GM19351 (cell line): ENCODE data around the gene EML5.
"Not testable (repeated sequence)": the region's sequence is repeated elsewhere in the genome, so short reads cannot be mapped to it uniquely, and the experiment has no call there.

Source experiments
- ATAC-seq: cut with Tn5 transposase; IDR thresholded peaks from one replicate; pipeline ENCODE4 v1.9.1; 2021; ENCODE audit warnings: mild to moderate bottlenecking, moderate library complexity; ENCODE audit not compliant: unreplicated experiment

The EML5 gene

DNA sequence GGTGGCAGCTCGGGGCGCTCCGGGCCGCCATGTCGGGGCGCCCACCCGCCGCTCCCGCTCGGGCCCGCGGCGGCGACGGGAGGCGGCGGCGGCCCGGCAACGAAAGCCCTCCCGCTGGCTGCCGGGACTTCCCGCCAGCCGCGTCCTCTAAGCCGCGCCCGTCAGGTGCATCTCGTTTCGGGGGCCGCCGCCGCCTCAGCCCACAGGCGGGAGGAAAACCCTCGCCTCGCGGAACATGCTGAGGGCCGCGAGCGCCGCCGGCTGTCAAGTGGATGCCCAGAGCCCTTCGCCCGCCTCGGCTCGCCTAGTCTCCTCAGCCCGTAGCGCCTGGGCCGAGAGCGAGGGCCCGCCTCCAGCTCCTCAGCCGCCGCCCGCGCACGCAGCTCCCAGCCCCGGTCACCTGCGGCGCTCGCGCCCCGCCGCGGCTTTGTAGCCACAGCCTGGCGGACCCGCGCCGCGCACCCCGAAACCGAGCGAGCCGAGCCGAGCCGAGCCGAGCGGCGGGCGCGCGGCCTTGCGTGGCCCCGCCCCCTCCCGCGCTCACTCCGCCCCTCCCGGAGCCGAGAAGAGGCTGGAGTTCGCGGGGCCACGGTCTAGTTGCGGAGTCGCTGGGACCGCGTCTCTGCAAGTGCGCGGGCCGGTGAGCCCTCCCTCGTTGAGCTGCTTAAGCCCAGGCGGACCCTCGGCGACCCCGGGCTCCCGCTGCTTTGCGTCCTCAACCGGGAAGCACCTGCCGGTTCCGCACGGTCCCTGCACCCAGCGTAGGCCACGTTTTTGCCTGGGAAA, at the start of gene EML5:
Gene EML5 (minus strand): TSS at position 481 of the 786 bp plus-strand sequence. CDS start 450 bp downstream, at position 31.
- ATAC-seq = peak; percentile 83

DNA sequence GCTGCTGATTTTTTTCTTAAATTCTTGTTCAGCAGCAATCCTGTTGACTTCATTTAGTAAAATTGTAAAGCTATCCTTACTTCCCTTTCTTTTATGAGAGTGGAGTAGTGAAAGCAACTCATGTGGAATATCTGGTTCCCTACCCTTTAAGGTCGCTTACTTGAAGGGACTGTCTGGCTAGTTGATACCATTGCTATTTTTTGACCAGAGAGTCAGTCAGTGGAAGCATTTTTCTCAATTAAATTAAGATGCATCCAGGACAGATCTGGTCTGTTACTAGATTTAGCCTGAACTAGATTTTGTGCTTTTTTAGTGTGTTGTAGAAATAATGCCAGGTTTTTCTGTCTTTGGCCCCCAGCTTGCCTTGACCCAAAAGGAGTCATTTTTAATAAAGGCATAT, 49.7 kb upstream of the EML5 start:
- no peak for ATAC-seq

DNA sequence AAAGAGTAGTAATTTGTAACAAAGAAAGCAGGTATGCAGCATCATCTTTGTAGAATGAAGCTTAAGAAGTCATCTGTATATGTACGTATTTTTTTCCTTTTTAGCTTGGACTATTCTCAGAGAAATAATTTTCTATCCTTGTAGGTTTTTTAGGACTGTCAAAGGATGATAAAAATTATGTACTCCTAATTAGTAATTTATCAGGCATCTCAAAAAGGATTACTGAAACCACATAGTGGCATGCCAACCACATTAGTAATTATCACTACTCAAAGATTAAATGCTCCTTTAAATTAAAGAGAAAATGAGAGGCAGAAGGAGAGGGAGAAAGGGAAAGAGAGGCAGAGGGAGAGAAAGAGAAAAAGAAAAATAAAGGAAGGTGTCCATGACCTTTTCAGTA, 49.0 kb upstream of the EML5 start:
- no peak for ATAC-seq

DNA sequence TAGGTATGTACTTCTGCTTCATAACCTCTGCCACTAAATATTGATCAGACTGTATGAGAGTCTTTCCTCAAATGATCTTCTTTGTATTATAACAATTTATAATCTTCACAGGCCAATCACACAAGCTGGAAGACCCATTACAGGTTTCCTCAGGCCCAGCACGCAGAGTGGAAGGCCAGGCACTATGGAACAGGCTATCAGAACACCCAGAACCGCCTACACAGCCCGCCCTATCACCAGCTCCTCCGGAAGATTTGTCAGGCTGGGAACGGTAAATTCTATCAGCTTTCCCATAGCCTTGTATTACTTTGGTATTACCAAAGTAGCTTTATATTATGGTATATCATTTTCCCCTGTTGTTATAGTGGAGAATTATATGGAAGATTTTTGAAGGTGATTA, 48.2 kb upstream of the EML5 start:
- no peak for ATAC-seq

DNA sequence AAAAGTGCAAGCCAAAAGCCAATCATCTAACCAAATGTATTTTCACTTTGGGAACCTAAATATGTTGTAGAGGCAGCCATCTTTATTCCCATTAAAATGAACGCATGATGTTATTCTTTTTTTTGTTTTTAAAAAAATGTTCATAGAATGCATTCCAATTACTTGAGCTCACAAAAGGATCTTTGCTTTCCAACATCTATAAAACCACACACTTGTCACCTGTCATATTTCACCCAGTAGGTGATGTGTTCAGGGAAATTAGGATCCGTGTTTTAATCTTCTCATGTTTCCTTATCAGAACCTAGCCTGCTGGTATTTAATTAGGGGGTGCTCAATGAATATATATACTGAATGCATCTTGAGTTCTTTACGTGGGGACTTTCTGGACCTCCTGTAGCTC, 45.3 kb upstream of the EML5 start:
- no peak for ATAC-seq

DNA sequence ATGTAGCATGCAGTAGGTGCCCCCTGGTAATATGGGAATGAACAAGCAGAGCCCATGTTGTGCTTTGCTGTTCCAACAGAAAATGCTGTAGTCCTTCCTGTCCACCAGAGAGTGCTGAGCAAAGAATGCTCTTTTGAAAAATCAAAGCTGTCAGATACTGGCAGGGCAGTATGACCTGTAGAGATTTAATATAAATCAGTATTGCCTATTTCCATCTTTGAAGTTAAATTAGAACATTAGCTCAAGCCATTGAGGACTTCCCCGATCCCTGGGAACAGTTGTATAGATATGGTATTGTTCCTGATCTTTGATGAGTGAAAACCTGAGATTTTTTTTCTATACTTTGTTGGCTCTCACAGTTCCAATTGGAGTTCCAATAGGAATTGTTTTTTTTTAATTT, 44.7 kb upstream of the EML5 start:
- ATAC-seq = no peak

DNA sequence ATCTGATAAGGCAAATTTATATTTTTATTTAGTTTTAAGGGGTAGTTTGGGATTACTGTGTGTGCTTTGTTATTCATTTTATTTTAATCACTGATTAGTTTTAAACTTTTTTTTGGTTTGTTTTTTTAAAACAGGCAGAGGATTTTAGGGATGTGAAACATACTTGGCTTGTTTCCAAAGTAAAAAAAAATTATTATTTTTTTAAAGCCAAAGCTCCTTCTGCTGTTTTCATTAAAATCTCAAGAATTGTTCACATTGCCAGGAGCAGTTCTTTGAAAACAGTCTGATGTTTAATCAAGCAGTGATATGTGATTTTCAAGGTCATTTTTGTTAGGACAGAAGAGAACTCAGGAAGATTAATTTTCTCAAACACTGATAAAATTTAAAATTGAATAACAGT, 42.9 kb upstream of the EML5 start:
- ATAC-seq = no peak

DNA sequence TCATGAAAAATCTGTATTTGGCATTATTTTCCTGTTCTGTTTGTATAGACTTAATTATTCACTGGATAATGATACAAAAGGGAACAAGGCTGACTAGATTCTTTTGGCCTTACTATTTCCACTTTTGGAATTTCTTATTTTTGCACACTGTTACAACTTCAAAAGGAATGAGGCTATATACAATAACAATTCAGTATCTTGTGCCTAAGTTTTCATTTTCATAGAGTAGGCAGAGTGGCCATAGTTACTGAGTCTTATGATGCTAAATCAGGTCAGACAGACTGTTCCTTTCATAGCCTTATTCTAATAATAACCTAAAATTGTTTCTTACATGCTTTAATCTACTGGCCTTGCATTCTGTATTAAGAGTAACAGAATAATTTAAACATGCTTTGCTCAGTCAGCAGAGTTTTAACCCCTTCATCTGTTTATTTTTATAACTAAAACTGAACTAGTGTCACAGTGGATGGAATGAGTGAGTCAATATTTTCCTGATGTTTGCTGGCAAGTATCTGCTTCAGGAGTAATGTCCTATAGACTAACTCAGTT, 42.2 kb upstream of the EML5 start:
- no peak for ATAC-seq

DNA sequence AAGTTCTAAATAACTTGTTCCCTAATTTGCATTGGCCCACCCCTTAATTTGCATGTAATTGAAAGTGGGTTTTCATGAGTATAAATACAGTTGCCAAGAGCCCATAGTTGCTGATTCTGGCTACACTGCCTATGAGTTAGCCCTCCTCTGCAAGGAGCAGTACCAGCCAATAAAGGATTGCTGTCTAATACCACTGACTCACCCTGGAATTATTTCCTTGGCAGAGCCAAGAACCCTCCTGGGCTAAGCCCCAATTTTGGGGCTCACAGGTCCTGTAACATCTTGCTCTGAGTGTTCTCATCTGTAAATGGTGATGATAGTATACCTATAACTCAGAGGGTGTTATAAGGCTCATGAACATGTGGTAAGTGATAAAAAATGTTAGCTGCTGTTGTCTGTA, 38.5 kb upstream of the EML5 start:
- no peak for ATAC-seq

DNA sequence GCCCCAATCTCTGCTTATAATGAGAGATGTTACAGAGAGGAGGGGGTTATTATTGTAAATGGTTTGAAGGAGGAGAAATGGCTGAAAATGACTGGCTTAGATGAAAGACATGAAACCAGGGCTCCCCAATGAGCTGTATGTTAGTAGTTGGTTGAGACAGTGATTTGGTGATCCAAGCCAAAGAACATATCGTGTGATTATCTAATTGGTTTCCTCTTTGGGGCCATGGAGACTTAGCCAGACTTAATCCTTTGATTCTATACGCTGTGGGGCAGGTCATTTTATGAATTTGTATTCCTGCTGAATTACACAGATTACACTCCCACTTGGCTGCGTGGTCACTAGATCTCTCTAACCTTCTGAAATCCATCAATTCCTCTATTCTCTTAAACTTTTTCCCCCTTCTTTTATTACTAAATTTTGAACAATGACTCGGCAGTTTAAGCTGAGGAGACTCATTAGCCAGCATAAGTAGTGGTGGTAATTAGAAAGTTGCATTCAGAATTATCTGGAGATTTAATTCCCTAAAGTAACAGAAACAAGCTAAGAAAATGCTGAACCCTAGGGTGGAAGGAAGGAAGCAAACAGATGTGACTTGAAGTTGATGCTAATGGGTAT, 37.0 kb upstream of the EML5 start:
- no peak for ATAC-seq

DNA sequence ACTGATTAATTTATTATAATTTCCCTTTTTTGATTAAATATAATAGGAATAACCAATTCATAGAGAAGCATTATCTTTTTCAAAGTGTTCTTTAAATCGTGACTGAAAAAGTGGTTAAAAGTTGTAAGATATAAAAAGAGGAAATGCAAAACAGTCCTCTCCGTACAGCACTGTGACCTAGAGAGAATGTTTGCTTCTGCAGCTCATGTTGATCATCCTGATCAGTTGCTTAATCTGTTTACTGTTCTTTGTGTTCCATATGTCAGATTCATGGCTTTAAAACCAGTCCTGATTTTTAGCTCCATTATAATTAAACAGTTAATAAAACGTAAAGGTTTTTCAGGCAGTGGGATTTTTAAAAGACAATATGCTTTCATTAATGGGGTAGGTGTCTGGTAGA, 36.4 kb upstream of the EML5 start:
- no peak for ATAC-seq

DNA sequence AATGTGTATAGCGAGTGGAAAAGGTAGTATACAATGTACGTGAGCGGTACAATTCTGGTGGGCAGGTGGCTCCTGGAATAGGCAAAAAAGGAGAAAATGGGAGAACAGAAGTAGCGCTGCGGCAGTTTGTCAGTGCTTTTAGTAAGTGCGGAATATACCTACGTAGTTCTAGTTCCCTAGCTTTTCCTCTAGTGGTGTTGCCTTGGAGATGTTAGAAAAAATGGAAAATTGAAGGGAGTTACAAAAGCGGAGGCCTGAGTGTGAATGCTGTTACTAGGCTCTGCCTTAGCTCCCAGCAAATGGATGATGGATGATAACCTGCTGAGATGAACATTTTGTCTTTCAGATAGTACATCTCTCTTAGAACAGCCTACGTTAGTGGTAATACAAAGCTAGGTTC, 32.8 kb upstream of the EML5 start:
- ATAC-seq = no peak

DNA sequence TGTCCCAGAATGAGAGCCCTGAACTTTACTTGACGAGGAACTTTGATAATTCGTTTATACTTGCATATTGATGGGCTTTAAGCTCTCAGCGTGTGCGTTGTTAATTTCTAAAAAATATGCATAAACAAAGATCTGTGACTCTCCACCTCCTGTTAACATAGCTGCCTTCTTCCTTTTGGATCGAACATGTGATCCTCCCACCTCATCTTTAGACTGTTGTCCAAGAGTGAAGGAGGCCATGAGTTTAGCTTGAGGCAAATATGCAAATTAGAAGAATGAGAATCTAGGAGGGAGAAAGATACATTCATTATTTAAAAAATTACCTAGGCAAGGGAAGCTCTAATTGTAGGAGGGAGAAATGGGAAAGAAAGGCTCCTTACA, 32.3 kb upstream of the EML5 start:
- no peak for ATAC-seq

DNA sequence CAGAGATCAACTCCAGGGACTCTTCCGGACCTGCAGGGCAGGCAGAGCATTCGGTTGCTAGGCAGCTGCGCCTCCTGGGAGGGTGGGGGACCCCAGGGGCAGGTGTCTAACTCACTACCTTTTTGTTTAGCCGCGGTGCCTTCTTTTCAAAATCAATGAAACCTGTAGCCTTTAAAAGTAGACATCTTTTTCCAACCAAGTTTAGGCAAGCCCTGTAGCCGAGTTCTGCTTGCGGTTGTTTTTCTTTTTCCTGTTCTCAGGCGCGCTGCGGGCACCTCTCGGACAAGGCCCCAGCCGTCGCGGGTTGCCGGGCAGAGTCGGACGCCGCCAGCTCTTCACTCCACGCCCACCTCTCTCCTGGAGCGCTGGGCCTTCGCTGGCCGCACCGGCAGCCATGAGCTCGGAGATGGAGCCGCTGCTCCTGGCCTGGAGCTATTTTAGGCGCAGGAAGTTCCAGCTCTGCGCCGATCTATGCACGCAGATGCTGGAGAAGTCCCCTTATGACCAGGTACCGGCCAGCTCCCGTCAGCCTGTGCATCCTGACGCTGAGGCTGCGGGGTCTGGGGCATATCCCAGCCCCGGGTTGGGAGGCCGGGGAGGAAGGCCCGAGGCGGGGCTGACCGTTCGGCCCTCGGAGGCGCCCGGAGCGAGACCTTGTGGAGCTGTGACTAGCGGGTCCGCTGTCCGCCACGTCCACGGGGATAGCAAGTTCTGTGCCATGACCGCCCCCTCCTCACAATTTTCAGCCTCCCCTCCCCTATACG, 31.7 kb upstream of the EML5 start, which contains the start of gene TTC8:
Gene TTC8 (plus strand): TSS at position 338 of the 764 bp plus-strand sequence. CDS start 57 bp downstream, at position 395.
- peak; percentile 94 for ATAC-seq

DNA sequence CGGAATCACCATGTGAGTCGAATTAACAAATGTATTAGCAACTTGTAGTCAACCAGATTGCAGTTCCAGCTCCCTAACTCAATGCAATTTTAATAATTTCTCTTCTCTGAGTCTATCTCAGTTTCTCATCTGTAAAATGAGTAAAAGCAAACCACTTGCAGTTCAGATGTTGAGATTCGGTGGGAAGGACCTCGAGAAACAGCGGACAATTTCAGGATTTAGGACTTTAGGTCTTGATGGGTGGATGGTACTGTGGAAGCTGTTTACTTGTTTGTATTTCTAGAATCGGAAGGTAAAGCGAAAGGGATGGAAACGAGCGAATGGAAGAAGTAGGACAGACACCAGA, 31.2 kb upstream of the EML5 start:
- ATAC-seq = no peak

DNA sequence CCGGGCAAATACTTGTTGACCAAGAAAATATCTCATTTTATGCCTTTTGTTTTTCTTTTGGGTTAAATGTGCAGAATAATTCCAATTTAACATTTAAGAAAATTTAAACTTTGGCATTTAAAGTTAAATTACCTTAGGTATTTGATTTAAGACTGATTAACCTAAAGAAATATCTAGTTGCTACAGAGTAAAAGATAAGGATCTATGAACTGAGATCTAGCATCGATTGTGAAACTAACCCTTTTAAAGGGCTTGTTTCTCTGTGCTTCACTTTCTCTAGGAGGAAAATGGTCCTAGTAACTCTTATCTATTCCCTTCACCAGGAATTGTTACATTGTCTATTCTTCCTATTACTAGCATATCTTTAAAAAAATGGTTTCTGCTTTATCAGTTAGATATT, 29.1 kb upstream of the EML5 start:
- ATAC-seq = no peak

DNA sequence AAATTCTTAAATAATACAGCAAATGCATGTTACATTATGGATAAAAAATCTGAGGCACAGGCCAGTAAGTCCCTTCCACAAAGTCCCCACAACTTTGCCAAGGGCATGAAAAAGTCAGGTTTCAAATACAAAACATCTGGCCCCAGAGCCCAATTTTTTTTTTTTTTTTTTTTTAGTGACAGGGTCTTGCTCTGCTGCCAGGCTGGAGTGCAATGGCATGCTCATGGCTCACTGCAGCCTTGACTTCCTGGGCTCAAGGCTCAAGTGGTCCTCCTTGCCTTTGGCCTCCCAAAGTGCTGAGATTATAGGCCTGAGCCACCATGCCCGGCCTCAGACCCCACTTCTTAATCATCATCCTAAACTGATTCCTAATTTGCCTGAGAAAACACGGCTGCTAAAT, 28.6 kb upstream of the EML5 start:
- ATAC-seq = no peak

DNA sequence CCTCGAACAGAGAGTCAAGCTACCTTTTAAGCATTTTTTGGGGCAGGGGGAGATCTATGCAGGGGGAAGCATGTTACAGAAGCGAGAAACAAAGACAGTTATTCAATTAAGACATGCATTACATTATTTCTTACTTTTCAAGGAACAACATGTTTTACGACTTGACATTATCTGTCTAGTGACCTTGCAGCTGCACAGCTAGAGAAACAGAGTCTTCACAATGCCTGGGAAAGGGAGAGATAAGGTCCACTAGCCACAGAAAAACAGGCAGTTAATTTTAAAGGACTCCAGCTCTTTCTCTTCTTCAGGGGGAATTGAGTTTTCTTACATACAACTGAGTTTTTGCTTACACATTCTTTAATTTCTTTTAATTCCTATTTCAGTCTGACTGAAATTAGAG, 26.9 kb upstream of the EML5 start:
- not testable (repeated sequence) for ATAC-seq

DNA sequence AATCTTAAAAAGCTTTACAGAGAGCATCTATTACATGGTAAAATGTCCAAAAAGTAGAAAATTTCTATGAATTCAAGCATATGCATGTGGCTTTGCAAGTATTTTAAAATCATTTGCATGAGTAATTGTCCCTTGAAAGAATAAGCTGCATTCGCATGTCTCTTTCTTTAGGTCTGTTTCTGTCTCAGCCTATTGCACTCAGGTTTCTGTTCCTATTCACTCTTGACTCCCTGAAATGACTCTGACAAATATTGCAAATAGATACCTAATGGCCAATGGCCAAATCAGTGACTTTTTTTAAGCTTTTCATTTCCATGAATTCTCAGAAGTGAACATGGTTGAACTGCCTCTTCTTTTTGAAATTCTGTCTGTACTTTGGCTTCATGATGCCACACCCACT, 25.3 kb upstream of the EML5 start:
- peak; percentile 91 for ATAC-seq

DNA sequence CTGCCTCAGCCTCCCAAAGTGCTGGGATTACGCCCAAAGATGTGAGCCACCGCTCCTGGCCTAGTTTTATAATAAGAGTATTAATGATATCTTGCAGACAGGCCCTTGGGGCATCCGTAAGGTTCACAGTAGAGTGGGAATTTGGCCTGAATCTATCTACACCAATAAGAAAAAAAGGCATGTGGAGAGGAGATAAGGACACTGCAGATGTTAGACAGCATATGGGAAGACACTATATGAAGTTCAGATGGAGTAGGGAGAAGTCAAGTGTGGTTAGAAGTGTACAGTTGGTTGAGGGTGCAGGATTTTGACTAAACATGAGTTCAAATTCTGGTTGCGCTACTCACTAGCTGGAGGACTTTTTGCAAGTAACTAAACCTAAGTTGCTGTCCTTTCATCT, 23.2 kb upstream of the EML5 start:
- ATAC-seq = no peak

DNA sequence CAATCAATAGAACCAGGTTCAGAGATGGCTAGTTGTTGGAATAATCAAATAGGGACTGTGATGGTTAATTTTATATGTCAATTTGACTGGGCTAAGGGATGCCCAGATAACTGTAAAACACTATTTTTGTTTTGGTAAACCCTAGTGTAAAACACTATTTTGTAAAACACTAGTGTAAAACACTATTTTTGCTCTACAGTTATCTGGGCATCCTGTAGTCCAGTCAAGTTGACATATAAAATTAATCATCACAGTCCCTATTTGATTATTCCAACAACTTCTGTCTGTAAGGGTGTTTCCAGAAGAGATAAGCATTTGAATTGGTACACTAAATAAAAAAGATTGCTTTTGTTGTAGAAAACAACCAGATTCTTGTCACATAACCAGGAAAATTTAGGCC, 15.6 kb upstream of the EML5 start:
- ATAC-seq = no peak

DNA sequence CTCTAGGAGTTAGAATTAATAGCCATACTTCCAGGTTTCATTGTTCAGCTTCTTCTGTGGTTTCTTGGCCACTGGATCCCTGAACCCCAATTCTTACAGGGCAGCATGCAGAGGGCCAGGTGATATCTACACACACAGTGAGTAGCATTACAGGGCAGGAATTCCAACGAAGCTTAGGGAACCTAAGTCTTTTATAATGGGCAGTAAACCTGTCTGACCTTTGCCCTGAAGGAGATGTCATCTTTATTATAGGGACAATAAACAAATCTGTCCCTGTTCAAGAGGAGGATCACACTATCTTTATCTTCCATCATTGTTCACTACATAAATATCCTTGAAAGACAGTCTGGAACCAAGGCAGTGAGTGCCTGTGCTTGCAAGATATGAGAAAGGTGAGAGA, 11.7 kb upstream of the EML5 start:
- no peak for ATAC-seq
